Sigmoid colon (tissue), 4 donors: ENCODE measurements around the gene GLCCI1.

Experiments
- CTCF ChIP-seq, 4 experiments: fragments of 450-650 bp in 3 of 4; fragments of 200-600 bp in 1 of 4; IDR thresholded peaks; one replicate each; pipeline ENCODE4 v1.5.1; 2016 to 2019; ENCODE audit warnings: antibody characterized with exemption in 4 of 4, mild to moderate bottlenecking in 3 of 4, moderate library complexity in 2 of 4
- POLR2A ChIP-seq, 2 donors: fragments of 450-650 bp; IDR thresholded peaks; one replicate each; pipeline ENCODE4 v1.6.1; 2016; ENCODE audit warnings: antibody characterized with exemption in 2 of 2, mild to moderate bottlenecking in 2 of 2, moderate library complexity in 2 of 2
- POLR2AphosphoS5 ChIP-seq, 4 donors: sonication (generic); formaldehyde crosslinking; IDR thresholded peaks; one replicate each; pipeline ENCODE4 v1.6.1; 2017; ENCODE audit warnings: antibody characterized with exemption in 4 of 4

- no peak for TF ChIP-seq POLR2AphosphoS5 (IDR thresholded peaks at IDR 0.05)
- no peak for TF ChIP-seq CTCF (IDR thresholded peaks at IDR 0.05)
- no peak for TF ChIP-seq POLR2A (IDR thresholded peaks at IDR 0.05)
Measured at GRCh38 chr7:8003077-8003476, 34.5 kb downstream of the GLCCI1 start.
